ENCODE data around the gene ZNF664. TPM values are rescaled to one million over a fixed set of nuclear protein-coding genes. Genes with fewer than 3 reads are reported as not detected.
A peak's percentile ranks its signal among the peaks of the same experiment; 100 is the strongest.

The ZNF664 gene
- total RNA-seq, 1 donor = 95.2 TPM

DNA sequence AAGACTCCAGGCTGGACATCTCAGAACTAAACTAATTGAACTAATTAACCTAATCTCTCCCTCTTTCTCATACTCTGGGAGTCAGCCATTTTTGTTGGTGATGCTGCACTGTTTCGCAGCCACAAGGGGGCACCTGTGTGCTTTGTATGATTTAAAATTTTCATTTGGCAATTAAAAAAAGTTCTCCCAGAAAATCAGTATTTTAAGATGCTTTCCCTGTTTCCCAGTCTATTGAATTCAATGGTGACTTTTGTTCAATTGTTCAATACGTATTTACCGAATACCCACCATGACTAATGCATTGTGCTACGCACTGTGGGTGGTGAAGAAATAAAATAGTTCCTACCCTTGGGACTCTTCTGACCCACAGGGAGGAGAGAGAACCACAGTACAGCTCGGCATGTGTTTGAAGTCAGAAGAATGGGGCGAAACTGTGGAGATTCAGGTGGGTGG is 63.7 kb downstream of the ZNF664 start:
- Histone ChIP-seq H2AFZ (ENCODE audit: low read length) (peak overlapping the region; percentile 88), H3K4me1 (ENCODE audit: insufficient read depth, low read length) (peaks cover 20% of the 10 kb centered on the region), H4K20me1 (ENCODE audit: insufficient read depth, low read length) (no peaks in the 10 kb centered on the region), H3K27me3 (ENCODE audit: insufficient read depth, low read length) (no peaks in the 10 kb centered on the region), H3K9me3 (ENCODE audit: low read depth, low read length) (no peaks in the 10 kb centered on the region), H3K79me2 (ENCODE audit: insufficient read depth, low read length) (no peaks in the 10 kb centered on the region), H3K4me3 (ENCODE audit: insufficient read depth, low read length) (no peak overlapping the region), H3K36me3 (ENCODE audit: insufficient read depth, low read length) (no peaks in the 10 kb centered on the region), H3K27ac (ENCODE audit: low read depth, low read length) (no peak overlapping the region), H3K4me2 (ENCODE audit: insufficient read depth, low read length) (peak overlapping the region; percentile 42)
- TF ChIP-seq, protein P1, sequence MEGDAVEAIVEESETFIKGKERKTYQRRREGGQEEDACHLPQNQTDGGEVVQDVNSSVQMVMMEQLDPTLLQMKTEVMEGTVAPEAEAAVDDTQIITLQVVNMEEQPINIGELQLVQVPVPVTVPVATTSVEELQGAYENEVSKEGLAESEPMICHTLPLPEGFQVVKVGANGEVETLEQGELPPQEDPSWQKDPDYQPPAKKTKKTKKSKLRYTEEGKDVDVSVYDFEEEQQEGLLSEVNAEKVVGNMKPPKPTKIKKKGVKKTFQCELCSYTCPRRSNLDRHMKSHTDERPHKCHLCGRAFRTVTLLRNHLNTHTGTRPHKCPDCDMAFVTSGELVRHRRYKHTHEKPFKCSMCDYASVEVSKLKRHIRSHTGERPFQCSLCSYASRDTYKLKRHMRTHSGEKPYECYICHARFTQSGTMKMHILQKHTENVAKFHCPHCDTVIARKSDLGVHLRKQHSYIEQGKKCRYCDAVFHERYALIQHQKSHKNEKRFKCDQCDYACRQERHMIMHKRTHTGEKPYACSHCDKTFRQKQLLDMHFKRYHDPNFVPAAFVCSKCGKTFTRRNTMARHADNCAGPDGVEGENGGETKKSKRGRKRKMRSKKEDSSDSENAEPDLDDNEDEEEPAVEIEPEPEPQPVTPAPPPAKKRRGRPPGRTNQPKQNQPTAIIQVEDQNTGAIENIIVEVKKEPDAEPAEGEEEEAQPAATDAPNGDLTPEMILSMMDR (IDR thresholded peaks at IDR 0.05; ENCODE audit: extremely low read depth, low read depth, low read length) = peak; percentile 96
- DNase-seq (ENCODE audit: insufficient read length, low spot score, missing footprints) = no peak

DNA sequence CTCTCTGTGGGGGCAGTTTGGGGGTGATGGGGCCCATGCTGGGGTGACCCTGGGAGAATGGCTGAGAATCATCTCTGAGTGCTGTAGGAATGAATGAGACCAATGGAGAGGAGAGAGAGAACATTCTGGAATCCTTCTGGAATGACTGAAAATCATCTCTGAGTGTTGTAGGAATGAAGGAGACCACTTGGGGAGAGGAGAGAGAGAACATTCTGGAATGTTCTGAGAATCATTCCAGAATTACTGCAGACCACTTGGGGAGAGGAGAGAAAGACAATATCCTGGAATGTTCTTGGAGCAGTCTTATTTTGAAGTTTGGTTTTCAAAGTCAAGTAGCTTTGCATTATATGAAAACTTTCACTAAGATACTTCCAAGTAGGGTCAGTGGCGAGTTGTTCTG is 64.3 kb downstream of the ZNF664 start:
- Histone ChIP-seq H3K9me3 (ENCODE audit: low read depth, low read length) (no peaks in the 10 kb centered on the region), H3K27me3 (ENCODE audit: insufficient read depth, low read length) (no peaks in the 10 kb centered on the region), H2AFZ (ENCODE audit: low read length) (no peak overlapping the region), H3K79me2 (ENCODE audit: insufficient read depth, low read length) (no peaks in the 10 kb centered on the region), H3K4me2 (ENCODE audit: insufficient read depth, low read length) (peak overlapping the region; percentile 42), H3K27ac (ENCODE audit: low read depth, low read length) (no peak overlapping the region), H4K20me1 (ENCODE audit: insufficient read depth, low read length) (no peaks in the 10 kb centered on the region), H3K4me3 (ENCODE audit: insufficient read depth, low read length) (no peak overlapping the region), H3K4me1 (ENCODE audit: insufficient read depth, low read length) (peaks cover 20% of the 10 kb centered on the region), H3K36me3 (ENCODE audit: insufficient read depth, low read length) (no peaks in the 10 kb centered on the region)
- TF ChIP-seq, protein P1 (IDR thresholded peaks at IDR 0.05; ENCODE audit: extremely low read depth, low read depth, low read length) = no peak
- DNase-seq (ENCODE audit: insufficient read length, low spot score, missing footprints) = no peak

DNA sequence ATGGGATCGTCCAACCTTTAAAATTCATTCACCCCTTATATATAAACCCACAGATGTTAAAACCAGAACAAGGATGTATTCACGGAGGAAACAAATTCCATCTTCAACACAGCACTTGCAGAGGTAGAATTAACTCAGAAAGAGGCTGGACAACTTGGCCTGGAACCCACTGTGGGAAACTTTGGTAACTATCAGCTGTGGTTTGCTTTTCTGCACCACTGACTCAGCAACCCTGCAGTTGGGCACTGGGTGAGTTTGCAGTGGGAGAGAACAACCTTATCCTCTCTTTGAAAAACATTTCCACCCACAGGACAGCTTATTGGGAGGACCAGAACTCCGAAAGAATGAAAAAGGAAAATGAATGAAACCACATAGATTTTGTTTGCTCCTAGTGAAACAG is 66.3 kb downstream of the ZNF664 start:
- TF ChIP-seq, protein P1 (IDR thresholded peaks at IDR 0.05; ENCODE audit: extremely low read depth, low read depth, low read length) = no peak
- peaks cover 20% of the 10 kb centered on the region for H3K4me1 ChIP-seq (ENCODE audit: insufficient read depth, low read length)
- no peaks in the 10 kb centered on the region for H3K79me2 ChIP-seq (ENCODE audit: insufficient read depth, low read length)
- no peak overlapping the region for H3K4me3 ChIP-seq (ENCODE audit: insufficient read depth, low read length)
- H3K36me3 ChIP-seq (ENCODE audit: insufficient read depth, low read length) = no peaks in the 10 kb centered on the region
- H3K9me3 ChIP-seq (ENCODE audit: low read depth, low read length) = no peaks in the 10 kb centered on the region
- peak overlapping the region; percentile 55 for H3K4me2 ChIP-seq (ENCODE audit: insufficient read depth, low read length)
- H3K27me3 ChIP-seq (ENCODE audit: insufficient read depth, low read length) = no peaks in the 10 kb centered on the region
- no peak overlapping the region for H2AFZ ChIP-seq (ENCODE audit: low read length)
- peak overlapping the region; percentile 3 for H3K27ac ChIP-seq (ENCODE audit: low read depth, low read length)
- DNase-seq (ENCODE audit: insufficient read length, low spot score, missing footprints) = peak; percentile 90
- H4K20me1 ChIP-seq (ENCODE audit: insufficient read depth, low read length) = no peaks in the 10 kb centered on the region

DNA sequence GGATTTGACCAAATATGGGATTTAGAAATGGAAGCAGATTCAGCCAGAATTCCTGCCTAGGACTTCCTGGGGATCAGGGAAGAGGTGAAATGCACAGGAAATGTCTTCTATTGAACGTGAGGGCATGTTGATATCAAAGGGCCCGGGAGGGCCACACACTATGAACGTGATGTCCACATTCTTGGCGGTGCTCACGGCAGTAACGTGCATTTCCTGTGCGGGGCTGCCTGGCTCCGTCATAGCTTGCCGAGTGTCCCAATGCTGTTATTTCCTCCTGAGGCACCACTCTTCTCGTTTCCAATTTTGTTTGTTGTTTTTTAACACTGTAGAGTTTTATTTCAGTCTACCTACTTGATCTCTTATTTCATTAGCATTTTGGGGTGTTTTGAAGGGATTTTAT is 67.3 kb downstream of the ZNF664 start:
- H3K9me3 ChIP-seq (ENCODE audit: low read depth, low read length) = no peaks in the 10 kb centered on the region
- no peaks in the 10 kb centered on the region for H4K20me1 ChIP-seq (ENCODE audit: insufficient read depth, low read length)
- peaks cover 20% of the 10 kb centered on the region for H3K4me1 ChIP-seq (ENCODE audit: insufficient read depth, low read length)
- no peaks in the 10 kb centered on the region for H3K36me3 ChIP-seq (ENCODE audit: insufficient read depth, low read length)
- no peak overlapping the region for H3K27ac ChIP-seq (ENCODE audit: low read depth, low read length)
- TF ChIP-seq, protein P1 (IDR thresholded peaks at IDR 0.05; ENCODE audit: extremely low read depth, low read depth, low read length) = no peak
- H3K4me3 ChIP-seq (ENCODE audit: insufficient read depth, low read length) = no peak overlapping the region
- DNase-seq (ENCODE audit: insufficient read length, low spot score, missing footprints) = no peak
- H3K79me2 ChIP-seq (ENCODE audit: insufficient read depth, low read length) = no peaks in the 10 kb centered on the region
- no peak overlapping the region for H3K4me2 ChIP-seq (ENCODE audit: insufficient read depth, low read length)
- H3K27me3 ChIP-seq (ENCODE audit: insufficient read depth, low read length) = no peaks in the 10 kb centered on the region
- no peak overlapping the region for H2AFZ ChIP-seq (ENCODE audit: low read length)
